Stimulated activated CD8-positive, alpha-beta memory T cell treated with anti-CD3 and anti-CD28 coated beads, Interleukin-15, amount 100 ng/mL, for 24 hours (primary cell): Measurements from ENCODE around the gene UVSSA.
"Not testable (repeated sequence)": the region's sequence is repeated elsewhere in the genome, so short reads cannot be mapped to it uniquely, and the experiment has no call there.

Experiments
- DNase-seq: peaks from one replicate; pipeline ENCODE4 v3.0.0-alpha.2; 2020; ENCODE audit warnings: low read depth

The UVSSA gene

GRCh38 chr4:1364217-1364616 is 17.2 kb downstream of the UVSSA start:
- DNase-seq: no peak

GRCh38 chr4:1364748-1365147 is 17.7 kb downstream of the UVSSA start:
- DNase-seq: no peak

GRCh38 chr4:1365271-1366178 is 18.5 kb downstream of the UVSSA start:
- no peak for DNase-seq

- no peak for DNase-seq
Measured at GRCh38 chr4:1366371-1367229, 19.6 kb downstream of the UVSSA start.

- no peak for DNase-seq
Measured at GRCh38 chr4:1367230-1367935, 20.4 kb downstream of the UVSSA start.

GRCh38 chr4:1367936-1368289 is 20.9 kb downstream of the UVSSA start:
- no peak for DNase-seq

GRCh38 chr4:1368421-1369090 is 21.5 kb downstream of the UVSSA start:
- no peak for DNase-seq

- no peak for DNase-seq
Measured at GRCh38 chr4:1369091-1369450, 22.1 kb downstream of the UVSSA start.

- no peak for DNase-seq
Measured at GRCh38 chr4:1369479-1370079, 22.6 kb downstream of the UVSSA start.

- no peak for DNase-seq
Measured at GRCh38 chr4:1370321-1371124, 23.5 kb downstream of the UVSSA start.

- DNase-seq: no peak
Measured at GRCh38 chr4:1371176-1372165, 24.5 kb downstream of the UVSSA start.

GRCh38 chr4:1372576-1372975 is 25.6 kb downstream of the UVSSA start:
- DNase-seq: not testable (repeated sequence)

- DNase-seq: no peak
Measured at GRCh38 chr4:1373892-1374705, 27.1 kb downstream of the UVSSA start.

GRCh38 chr4:1374706-1375045 is 27.7 kb downstream of the UVSSA start:
- DNase-seq: no peak

GRCh38 chr4:1375051-1375721 is 28.2 kb downstream of the UVSSA start:
- DNase-seq: no peak

GRCh38 chr4:1375761-1376322 is 28.8 kb downstream of the UVSSA start:
- DNase-seq: no peak

- no peak for DNase-seq
Measured at GRCh38 chr4:1376391-1376840, 29.4 kb downstream of the UVSSA start.
